NCI-H1105 treated with DMSO at 0.1 percent for 48 hours (cell line): ENCODE results near the gene HIGD2A.
"Not testable (repeated sequence)": the region's sequence is repeated elsewhere in the genome, so short reads cannot be mapped to it uniquely, and the experiment has no call there.

Experiments used
- DNase-seq: peaks from one replicate; lab custom pipeline; 2025; lab: John Stamatoyannopoulos, UW

The HIGD2A gene

DNA sequence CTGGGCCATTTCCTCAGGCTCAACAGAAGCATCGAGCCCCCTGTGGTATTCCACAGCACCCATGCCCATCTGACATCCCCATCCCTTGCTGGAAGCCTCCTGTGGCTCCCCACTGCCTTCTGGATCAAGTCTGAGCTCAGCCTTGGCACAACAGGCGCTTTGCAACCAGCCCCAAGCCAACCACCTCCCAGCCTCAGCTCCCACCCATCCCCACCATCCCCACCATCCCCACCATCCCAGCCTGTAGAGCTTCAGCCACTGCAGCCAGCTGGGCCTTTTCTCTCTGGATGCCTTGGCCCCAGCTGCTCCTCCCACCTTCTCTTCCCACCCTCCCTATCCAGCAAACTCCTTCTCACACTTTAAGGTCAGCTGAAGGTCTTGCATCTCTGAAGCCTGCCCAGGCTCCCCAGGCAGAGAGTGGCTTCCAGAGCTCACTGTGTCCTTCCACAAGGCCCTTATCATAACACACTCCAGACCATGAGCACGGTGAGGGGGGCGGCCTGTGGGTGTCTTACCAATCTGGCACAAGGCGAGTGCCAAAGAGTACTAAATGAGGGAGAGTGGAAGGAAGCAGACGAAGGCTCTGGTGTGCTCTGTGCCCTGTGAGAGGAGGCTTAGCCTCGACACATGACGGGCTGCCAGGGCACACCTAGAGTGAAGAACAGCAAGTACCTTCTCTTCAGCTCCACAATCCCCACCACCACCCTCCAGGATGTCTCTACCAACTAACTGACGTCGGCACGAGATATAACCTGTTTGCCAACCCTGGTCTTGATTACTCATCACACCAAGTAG, 6.5 kb downstream of the HIGD2A start:
- DNase-seq: no peak

DNA sequence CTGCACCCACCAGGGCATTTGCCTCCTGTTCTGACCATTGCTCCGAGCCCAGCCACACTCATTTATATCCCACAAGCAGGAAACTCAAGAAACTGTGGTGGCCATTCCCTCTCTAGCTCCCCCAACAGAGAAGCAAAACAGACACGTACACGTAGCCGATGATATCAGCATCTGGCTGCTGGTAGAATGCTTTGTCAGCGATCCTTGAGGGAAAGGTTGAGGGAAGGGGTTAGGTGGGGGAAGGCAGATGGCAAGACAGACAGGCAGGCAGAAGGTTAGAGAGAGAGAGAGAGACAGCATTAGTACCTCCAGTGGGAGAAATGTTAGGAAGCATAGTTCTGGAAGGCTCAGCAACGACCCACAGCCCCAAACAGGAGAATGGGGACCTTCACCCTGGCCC, 7.8 kb downstream of the HIGD2A start:
- no peak for DNase-seq

DNA sequence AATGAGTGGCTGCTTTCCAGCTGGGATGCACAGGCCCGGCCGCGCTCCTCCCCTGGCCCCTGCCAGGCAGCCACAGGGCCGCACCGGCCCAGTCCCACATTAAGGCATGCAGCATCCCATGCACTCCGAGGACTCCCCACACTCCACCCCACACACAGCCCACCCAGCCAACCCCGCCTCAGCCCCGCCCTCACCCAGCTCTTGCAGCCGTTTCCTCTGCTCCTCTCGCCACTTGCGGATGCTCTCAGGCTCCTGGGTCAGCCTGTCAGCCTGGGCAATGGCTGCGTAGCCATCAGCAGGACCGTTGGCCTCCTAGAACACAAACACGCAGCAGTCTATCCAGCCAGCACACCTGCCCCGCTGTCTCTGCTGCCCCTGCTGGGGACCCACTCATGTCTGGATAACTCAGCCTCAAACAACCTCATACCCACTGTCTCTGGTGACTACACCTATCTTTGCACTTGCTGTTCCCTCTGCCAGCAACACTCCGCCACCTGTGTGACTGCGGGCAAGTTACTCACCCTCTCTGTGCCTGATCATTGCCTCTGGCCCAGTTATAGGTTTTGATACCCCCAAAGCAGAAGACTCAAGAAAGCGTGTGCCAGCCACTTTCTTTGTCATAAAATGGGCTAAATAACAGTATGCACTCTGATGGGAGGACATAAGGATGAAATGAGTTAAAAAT, 9.3 kb downstream of the HIGD2A start:
- no peak for DNase-seq

- DNase-seq: no peak
Measured at GRCh38 chr5:176400382-176401156, 12.0 kb downstream of the HIGD2A start.

- no peak for DNase-seq
Measured at GRCh38 chr5:176401281-176402205, 13.0 kb downstream of the HIGD2A start.

GRCh38 chr5:176405656-176406435, 17.3 kb downstream of the HIGD2A start:
- DNase-seq: no peak

DNA sequence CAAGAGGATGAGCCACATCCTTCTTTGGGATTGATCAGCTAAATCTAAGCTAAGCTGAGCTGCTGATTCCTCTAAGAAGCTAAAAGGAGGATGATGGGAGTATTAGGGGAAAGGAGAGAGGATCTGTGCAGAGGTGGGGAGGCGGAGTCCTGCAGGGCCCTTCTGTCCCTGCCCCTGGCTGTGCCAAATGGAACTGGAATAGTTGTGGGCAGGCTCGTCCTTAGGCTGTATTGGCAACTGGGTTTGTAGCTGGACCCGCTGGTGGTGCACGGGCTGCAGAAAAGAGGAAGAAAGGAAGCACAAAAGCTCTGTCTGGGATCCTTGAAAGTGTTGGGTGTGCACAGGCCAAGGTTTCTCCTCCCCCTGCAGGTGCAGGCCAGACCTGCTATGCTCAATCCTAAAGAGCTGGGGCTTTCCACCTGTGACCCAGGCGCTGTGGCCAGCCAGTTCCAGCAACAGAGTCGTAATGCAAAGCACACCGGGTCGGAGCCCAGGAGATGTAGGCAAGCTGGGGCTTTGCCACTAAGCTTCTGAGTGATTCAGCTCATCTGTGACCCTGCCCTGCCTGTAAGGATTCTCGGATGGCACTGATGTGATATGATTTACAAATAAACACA, 18.0 kb downstream of the HIGD2A start:
- DNase-seq: no peak

DNA sequence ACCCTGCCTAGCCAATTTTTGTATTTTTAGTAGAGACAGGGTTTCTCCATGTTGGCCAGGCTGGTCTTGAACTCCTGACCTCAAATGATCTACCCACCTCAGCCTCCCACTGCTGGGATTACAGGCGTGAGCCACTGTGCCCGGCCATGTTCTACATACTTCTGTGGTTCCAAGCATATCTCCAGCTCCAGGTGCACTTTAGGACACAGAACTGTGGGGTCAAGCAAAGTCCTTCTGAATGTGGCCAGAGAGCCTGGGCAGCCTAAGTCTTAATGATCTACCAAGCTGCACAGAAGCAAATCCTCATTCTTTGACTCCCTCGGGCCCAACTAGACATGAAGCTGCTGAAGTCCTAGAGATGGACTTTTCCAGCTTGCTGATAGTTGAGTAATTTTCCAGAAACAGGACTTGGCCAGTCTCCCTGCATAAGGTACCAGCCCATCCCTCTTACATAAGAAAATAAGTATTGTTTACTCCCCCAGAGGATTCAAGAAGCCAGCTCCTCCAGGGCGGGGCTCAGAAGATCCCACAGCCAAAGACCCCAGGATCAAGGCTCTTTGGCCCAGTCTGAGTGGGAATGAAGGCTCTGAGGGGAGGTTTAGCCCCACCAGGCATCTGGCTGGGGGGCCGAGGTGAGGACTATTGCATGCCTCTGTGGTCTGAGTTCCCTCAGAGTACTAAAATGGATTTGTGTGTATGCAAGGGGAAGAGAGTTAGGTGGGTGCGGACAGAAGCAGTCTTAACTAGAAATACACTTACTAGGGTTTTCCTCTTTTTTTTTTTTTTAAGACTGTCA, 19.1 kb downstream of the HIGD2A start:
- DNase-seq: no peak

DNA sequence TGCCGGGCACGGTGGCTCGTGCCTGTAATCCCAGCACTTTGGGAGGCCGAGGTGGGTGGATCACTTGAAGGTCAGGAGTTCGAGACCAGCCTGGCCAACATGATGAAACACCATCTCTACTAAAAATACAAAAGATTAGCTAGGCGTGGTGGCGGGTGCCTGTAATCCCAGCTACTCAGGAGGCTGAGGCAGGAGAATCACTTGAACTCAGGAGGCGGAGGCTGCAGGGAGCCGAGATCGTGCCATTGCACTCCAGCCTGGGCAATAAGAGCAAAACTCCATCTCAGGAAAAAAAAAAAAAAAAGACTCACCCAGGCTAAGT, 19.7 kb downstream of the HIGD2A start:
- DNase-seq: not testable (repeated sequence)

GRCh38 chr5:176408590-176408989, 20.0 kb downstream of the HIGD2A start:
- no peak for DNase-seq

- no peak for DNase-seq
Measured at GRCh38 chr5:176409765-176410164, 21.2 kb downstream of the HIGD2A start.

DNA sequence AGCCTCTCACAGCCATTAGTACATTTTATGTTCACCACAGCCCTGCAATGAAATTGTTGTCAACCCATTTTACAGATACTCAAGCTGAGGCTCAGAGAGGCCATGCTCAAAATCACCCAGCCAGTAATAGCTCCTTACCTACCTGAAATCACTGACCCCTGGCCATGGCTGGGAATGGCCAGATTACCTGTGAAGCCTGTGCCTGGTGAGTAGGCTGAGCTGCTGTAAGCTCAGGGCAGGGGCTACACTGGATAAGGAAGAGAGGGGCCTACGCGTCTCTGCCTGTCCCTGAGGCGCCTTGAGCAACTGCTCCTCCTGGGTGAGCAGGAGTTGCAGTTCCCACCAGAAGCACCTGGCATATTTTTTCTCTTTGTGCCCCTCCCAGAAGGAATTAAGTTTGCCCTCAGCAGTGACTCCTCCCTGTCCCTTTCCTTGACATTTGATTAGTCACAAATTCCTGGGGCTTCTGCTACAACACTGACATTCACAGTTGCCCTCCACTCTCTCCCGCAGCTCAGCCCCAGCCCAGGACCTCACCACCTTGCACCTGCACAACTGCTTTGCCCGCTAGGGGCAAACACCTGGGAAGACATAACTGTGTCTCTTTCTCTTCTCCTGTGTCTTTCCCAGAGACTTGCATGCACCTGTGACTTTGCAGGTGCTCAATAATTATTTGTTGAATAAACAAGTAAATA, 22.1 kb downstream of the HIGD2A start:
- DNase-seq: no peak

GRCh38 chr5:176412517-176413254, 24.1 kb downstream of the HIGD2A start:
- DNase-seq: no peak

- no peak for DNase-seq
Measured at GRCh38 chr5:176413255-176413565, 24.7 kb downstream of the HIGD2A start.

- no peak for DNase-seq
Measured at GRCh38 chr5:176413709-176414191, 25.2 kb downstream of the HIGD2A start.

- DNase-seq: no peak
Measured at GRCh38 chr5:176414704-176415103, 26.2 kb downstream of the HIGD2A start.

DNA sequence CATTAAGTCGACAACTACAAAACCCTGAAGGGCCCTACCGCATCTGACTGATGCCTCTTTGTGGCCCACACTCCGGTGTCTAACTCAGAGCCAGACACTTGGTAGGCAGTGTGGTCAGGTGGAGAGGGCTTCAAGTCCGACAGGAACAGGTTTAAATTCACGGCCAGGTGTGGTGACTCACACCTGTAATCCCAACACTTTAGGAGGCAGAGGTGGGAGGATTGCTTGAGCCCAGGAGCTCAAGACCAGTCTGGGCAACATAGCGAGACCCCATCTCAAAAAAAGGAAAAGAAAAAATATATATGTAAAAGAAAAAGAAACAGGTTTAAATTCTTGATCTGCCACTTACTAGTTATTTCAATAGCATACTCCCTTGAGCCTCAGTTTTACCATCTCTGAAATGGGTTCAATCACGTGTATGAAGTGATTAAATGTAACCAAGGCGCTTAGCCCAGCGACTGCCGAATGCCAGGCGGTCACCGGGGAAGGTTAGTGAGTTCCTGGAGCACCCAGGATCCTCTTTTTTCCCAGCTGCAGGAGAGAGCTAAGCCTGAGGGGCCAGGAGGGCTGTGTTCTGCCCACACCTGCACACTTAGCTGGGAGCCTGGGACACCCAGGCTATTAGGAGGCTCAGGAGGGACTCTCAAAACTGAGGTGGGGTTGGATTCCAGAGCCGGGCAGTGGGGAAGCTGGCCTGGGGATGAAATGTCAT, 26.8 kb downstream of the HIGD2A start:
- DNase-seq: no peak
